ENCODE results near the gene RPS16.

RPS16 gene

GRCh38 chr19:39448271-39448670 lies 12.5 kb upstream of the RPS16 start:
- DNase-seq, result peak; percentile 29 to 53

- no peak for DNase-seq
Observed at GRCh38 chr19:39446365-39447084, 10.8 kb upstream of the RPS16 start.

- peak; percentile 97 to 98 for DNase-seq
Observed at GRCh38 chr19:39445196-39446111, 9.7 kb upstream of the RPS16 start, which contains the start of gene SUPT5H. SUPT5H (plus strand) TSS chr19:39445582; CDS start chr19:39445891, 309 bp downstream.

GRCh38 chr19:39444598-39445195 lies 8.9 kb upstream of the RPS16 start:
- DNase-seq, result no peak

GRCh38 chr19:39438270-39438934 lies 2.7 kb upstream of the RPS16 start:
- no peak for DNase-seq

GRCh38 chr19:39436350-39436716 lies 584 bp upstream of the RPS16 start:
- DNase-seq, result peak in 1 of 2 donors; percentile 16

GRCh38 chr19:39434123-39435076 lies 1.3 kb downstream of the RPS16 start:
- no peak for DNase-seq

- no peak for DNase-seq
Observed at GRCh38 chr19:39433480-39434079, 2.2 kb downstream of the RPS16 start.

GRCh38 chr19:39432677-39433025 lies 3.1 kb downstream of the RPS16 start:
- DNase-seq, result no peak

- peak; percentile 90 to 92 for DNase-seq
Observed at GRCh38 chr19:39430675-39431593, 4.8 kb downstream of the RPS16 start.

- no peak for DNase-seq
Observed at GRCh38 chr19:39428283-39429112, 7.3 kb downstream of the RPS16 start.

- no peak for DNase-seq
Observed at GRCh38 chr19:39427707-39428106, 8.0 kb downstream of the RPS16 start.

GRCh38 chr19:39426170-39426569 lies 9.6 kb downstream of the RPS16 start:
- no peak for DNase-seq

GRCh38 chr19:39425744-39426143 lies 10.0 kb downstream of the RPS16 start:
- DNase-seq, result no peak

- no peak for DNase-seq
Observed at GRCh38 chr19:39424934-39425333, 10.8 kb downstream of the RPS16 start.

GRCh38 chr19:39423258-39424086 lies 12.3 kb downstream of the RPS16 start:
- no peak for DNase-seq

- no peak for DNase-seq
Observed at GRCh38 chr19:39422020-39422419, 13.7 kb downstream of the RPS16 start.

- DNase-seq, result no peak
Observed at GRCh38 chr19:39420769-39421168, 15.0 kb downstream of the RPS16 start.

Data from inflammatory macrophage treated with lipopolysaccharide for 1 hour (primary cell).